Upper lobe of left lung (tissue), 6 donors: ENCODE data around the gene CRTC3. TPM values are rescaled to one million over a fixed set of nuclear protein-coding genes. Genes with fewer than 3 reads are reported as not detected.

Experiments
- ATAC-seq, 2 donors: fragments of 200-7000 bp; cut with Tn5 transposase; one replicate each; pipeline ENCODE4 v1.9.1; 2022; ENCODE audit warnings: mild to moderate bottlenecking in 2 of 2, moderate library complexity in 2 of 2; ENCODE audit not compliant: low FRiP score in 2 of 2
- DNase-seq, 2 donors: peaks; one replicate each; pipeline ENCODE4 v3.0.0-alpha.2; 2019 to 2020
- H3K27ac ChIP-seq, 4 donors: fragments of 200-600 bp; sonication (generic); one replicate each; pipeline ENCODE4 v1.5.1; 2016 to 2019
- H3K27me3 ChIP-seq, 4 donors: fragments of 200-600 bp; sonication (generic); one replicate each; pipeline ENCODE4 v1.5.1; 2017 to 2019
- H3K36me3 ChIP-seq, 4 donors: fragments of 200-600 bp; sonication (generic); one replicate each; pipeline ENCODE4 v1.5.1; 2016 to 2019
- H3K4me1 ChIP-seq, 4 donors: fragments of 200-600 bp; sonication (generic); one replicate each; pipeline ENCODE4 v1.5.1; 2018 to 2019
- H3K4me3 ChIP-seq, 4 donors: fragments of 200-600 bp; sonication (generic); one replicate each; pipeline ENCODE4 v1.5.1; 2017 to 2019; ENCODE audit warnings: mild to moderate bottlenecking in 2 of 4, moderate library complexity in 1 of 4
- H3K9me3 ChIP-seq, 4 donors: fragments of 200-600 bp; sonication (generic); one replicate each; pipeline ENCODE4 v1.5.1; 2018 to 2019
- EP300 ChIP-seq, 4 donors: sonication (generic); formaldehyde crosslinking; IDR thresholded peaks; one replicate each; pipeline ENCODE4 v1.5.1; 2017; ENCODE audit warnings: antibody characterized with exemption in 4 of 4, control low read depth in 2 of 4
- POLR2A ChIP-seq, 4 donors: fragments of 450-650 bp; IDR thresholded peaks; one replicate each; pipeline ENCODE4 v1.5.1; 2016 to 2017; ENCODE audit warnings: antibody characterized with exemption in 4 of 4, mild to moderate bottlenecking in 2 of 4
- POLR2AphosphoS5 ChIP-seq, 2 donors: sonication (generic); formaldehyde crosslinking; IDR thresholded peaks; one replicate each; pipeline ENCODE4 v1.5.1; 2017; ENCODE audit warnings: antibody characterized with exemption in 2 of 2
- WGBS, 2 donors: methylation state at CpG; one replicate each; pipeline ENCODE4 v1.1.5; 2017 to 2018; 5-methylcytosine and 5-hydroxymethylcytosine counted together
- total RNA-seq, 6 donors: library from RNA; depleted of rRNA in 4 of 6; stranded (reverse); fragments of >200 nt in 4 of 6; gene quantifications; one replicate each; pipeline versions ENCODE4 v1.1.0 to v1.2.1, GENCODE V29; 2016 to 2021
- TF ChIP-seq, protein P1 (sequence below), 6 experiments: fragments of 450-650 bp in 4 of 6; fragments of 200-600 bp in 2 of 6; sonication (generic) in 2 of 6; IDR thresholded peaks; one replicate each; pipeline ENCODE4 v1.5.1; 2016 to 2019; ENCODE audit warnings: antibody characterized with exemption in 6 of 6
- donor health status: DM: no; HTN: no; CAD: no; lungs with moderate emphysema.
- donor health status: DM: no; HTN: yes; CAD: no; lungs with severe emphysema.

The CRTC3 gene
- total RNA-seq, 6 donors from 2014 or later, result 30.9 to 42.7 (median 35.1) TPM

DNA sequence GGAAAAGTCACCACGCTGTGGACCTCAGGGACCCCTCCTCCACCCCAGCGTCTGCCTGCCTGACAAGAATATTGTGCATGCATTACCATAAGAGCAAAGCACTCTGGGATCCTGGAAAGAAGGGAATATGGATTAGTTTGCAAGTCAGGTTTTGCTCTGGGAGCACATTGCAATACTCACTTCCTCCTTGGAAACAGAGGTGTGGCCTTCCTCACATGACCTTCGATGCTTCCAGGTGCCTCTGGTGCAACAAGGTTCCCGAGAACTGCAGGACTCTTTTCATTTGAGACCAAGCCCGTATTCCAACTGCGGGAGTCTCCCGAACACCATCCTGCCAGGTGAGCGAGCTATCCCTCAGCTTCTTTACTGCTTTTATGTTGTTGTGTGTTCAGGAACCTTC, 111.1 kb downstream of the CRTC3 start:
- no peak for TF ChIP-seq POLR2A (IDR thresholded peaks at IDR 0.05)
- TF ChIP-seq EP300 (IDR thresholded peaks at IDR 0.05), result no peak
- TF ChIP-seq, protein P1, sequence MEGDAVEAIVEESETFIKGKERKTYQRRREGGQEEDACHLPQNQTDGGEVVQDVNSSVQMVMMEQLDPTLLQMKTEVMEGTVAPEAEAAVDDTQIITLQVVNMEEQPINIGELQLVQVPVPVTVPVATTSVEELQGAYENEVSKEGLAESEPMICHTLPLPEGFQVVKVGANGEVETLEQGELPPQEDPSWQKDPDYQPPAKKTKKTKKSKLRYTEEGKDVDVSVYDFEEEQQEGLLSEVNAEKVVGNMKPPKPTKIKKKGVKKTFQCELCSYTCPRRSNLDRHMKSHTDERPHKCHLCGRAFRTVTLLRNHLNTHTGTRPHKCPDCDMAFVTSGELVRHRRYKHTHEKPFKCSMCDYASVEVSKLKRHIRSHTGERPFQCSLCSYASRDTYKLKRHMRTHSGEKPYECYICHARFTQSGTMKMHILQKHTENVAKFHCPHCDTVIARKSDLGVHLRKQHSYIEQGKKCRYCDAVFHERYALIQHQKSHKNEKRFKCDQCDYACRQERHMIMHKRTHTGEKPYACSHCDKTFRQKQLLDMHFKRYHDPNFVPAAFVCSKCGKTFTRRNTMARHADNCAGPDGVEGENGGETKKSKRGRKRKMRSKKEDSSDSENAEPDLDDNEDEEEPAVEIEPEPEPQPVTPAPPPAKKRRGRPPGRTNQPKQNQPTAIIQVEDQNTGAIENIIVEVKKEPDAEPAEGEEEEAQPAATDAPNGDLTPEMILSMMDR (IDR thresholded peaks at IDR 0.05), result no peak
- TF ChIP-seq POLR2AphosphoS5 (IDR thresholded peaks at IDR 0.05), result no peak
- Histone ChIP-seq H3K4me1 (no peaks in the 10 kb centered on the region), H3K36me3 (peaks cover 11 to 64% (median 40%) of the 10 kb centered on the region in 4 donors), H3K4me3 (no peak overlapping the region), H3K27me3 (no peaks in the 10 kb centered on the region), H3K9me3 (no peaks in the 10 kb centered on the region), H3K27ac (no peak overlapping the region)
- no peak for DNase-seq
- 88 to 95% methylated on average over 8 of the region's 8 CpGs for WGBS, 2 donors
- ATAC-seq, result no peak

DNA sequence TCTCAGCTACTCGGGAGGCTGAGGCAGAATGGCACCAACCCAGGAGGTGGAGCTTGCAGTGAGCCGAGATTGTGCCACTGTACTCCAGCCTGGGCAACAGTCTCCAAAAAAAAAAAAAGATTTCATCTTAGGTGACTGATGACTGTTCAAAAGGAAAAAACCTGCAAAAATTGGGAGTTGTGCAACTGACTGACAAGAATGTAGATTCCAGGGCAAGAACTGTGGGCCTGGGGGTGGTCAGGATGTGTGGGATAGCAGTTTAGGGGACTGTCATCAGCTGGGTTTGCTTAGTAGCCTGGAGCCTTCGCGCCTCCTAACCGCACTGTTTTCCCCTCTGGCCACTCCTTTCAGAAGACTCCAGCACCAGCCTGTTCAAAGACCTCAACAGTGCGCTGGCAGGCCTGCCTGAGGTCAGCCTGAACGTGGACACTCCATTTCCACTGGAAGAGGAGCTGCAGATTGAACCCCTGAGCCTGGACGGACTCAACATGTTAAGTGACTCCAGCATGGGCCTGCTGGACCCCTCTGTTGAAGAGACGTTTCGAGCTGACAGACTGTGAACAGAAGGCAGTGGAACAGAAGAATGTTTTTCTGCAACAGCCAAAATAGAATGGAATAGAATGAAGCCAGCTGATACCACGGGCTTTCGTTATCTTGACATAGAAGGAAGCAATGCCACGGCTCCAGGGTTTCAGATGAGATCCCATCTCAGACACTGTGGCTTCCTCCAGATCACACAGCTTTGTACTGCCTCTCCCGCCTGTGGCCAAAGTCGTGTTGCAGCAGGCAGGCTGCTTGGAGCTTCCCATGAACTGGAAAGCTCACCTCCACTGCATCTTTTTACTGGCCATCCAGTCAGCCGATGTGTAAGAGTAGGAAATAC, 112.1 kb downstream of the CRTC3 start:
- no peak for ATAC-seq
- Histone ChIP-seq H3K27ac (no peak overlapping the region), H3K27me3 (no peaks in the 10 kb centered on the region), H3K36me3 (peaks cover 11 to 64% (median 40%) of the 10 kb centered on the region in 4 donors), H3K9me3 (no peaks in the 10 kb centered on the region), H3K4me1 (no peaks in the 10 kb centered on the region), H3K4me3 (no peak overlapping the region)
- no peak for TF ChIP-seq POLR2AphosphoS5 (IDR thresholded peaks at IDR 0.05)
- TF ChIP-seq POLR2A (IDR thresholded peaks at IDR 0.05), result no peak
- no peak for TF ChIP-seq EP300 (IDR thresholded peaks at IDR 0.05)
- TF ChIP-seq, protein P1 (IDR thresholded peaks at IDR 0.05), result no peak
- 85 to 88% methylated on average over 16 of the region's 16 CpGs for WGBS, 2 donors
- no peak for DNase-seq

DNA sequence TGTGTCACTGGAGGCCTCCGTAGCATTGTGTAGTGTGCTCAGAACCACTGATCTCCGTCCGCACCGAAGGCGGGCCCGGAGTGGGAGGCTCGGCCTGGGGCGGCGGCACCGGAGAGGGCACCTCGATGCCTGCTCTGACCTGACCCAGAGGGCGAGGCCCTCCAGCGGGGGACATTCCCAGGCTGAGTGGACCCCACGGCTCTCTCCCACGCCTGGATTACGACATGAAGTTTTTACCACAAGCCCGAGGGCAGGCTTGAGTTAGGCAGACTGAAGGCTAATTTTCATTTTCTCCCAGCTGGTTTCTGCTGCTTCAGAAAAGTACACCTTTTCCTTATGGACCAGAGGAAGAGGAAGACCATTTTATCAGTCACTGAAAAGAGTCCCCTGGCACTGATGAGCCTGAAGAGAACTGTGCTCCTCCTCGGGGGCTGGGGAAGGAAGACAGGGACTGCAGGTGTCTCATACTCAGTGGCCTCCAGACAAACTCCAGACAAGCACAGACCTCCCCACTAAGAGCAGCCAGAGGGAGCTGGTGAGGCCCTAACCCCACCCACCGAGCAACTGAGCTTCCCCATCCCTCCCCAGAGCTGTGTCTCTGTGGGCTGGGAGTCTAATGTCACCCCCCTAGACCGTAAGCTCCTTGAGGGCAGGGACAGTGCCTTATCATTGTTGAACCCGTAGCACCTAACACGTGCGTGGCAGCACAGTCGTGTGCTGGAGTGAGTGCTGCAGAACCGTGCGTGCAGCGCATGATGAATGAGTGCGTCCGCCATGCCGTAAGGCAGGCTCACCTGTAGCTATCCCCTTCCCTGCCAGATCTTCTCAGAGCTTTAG, 113.0 kb downstream of the CRTC3 start:
- H3K9me3 ChIP-seq, result no peaks in the 10 kb centered on the region
- DNase-seq (peak in 1 of 2 donors; percentile 66), ATAC-seq (no peak)
- TF ChIP-seq EP300 (IDR thresholded peaks at IDR 0.05), result no peak
- TF ChIP-seq, protein P1 (IDR thresholded peaks at IDR 0.05), result no peak
- TF ChIP-seq POLR2A (IDR thresholded peaks at IDR 0.05), result no peak
- TF ChIP-seq POLR2AphosphoS5 (IDR thresholded peaks at IDR 0.05), result no peak
- H3K27ac ChIP-seq, result no peak overlapping the region
- peaks cover 2 to 5% (median 2%) of the 10 kb centered on the region in 4 donors for H3K4me1 ChIP-seq
- H3K4me3 ChIP-seq, result no peak overlapping the region
- peaks cover 11 to 64% (median 40%) of the 10 kb centered on the region in 4 donors for H3K36me3 ChIP-seq
- no peaks in the 10 kb centered on the region for H3K27me3 ChIP-seq
- WGBS, 2 donors, result 85 to 89% methylated on average over 14 to 30 of the region's 30 CpGs

DNA sequence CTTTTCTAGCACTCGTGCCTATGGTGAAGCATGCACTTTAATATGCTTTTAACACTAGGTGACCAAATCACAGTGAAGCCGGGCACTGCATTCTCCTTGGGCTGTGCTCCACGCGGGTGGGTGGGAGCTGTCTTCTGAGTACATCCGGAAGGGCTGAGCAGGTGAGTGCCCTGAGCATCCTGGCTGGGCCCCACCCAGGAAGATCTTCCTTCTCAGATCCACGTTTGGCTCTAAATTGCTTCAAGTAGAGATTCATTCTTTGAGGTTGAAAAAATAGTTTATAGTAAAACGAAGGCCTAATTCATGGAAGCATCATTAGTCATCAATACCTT, 113.5 kb downstream of the CRTC3 start:
- 90% methylated on average over 4 to 7 of the region's 7 CpGs for WGBS, 2 donors
- no peaks in the 10 kb centered on the region for H3K27me3 ChIP-seq
- no peak for DNase-seq
- TF ChIP-seq, protein P1 (IDR thresholded peaks at IDR 0.05), result no peak
- no peak for TF ChIP-seq POLR2A (IDR thresholded peaks at IDR 0.05)
- no peak for TF ChIP-seq POLR2AphosphoS5 (IDR thresholded peaks at IDR 0.05)
- no peak for TF ChIP-seq EP300 (IDR thresholded peaks at IDR 0.05)
- H3K4me3 ChIP-seq, result no peak overlapping the region
- H3K9me3 ChIP-seq, result no peaks in the 10 kb centered on the region
- H3K36me3 ChIP-seq, result peaks cover 11 to 61% (median 39%) of the 10 kb centered on the region in 4 donors
- H3K4me1 ChIP-seq, result peaks cover 8 to 10% (median 8%) of the 10 kb centered on the region in 4 donors
- ATAC-seq, result no peak
- H3K27ac ChIP-seq, result no peak overlapping the region
